Measurements from ENCODE around the gene GJA3. TPM values are rescaled to one million over a fixed set of nuclear protein-coding genes. Genes with fewer than 3 reads are reported as not detected.

Gene GJA3
- total and polyA plus RNA-seq, 2 of the 4 experiments (the other 2 are of a cell fraction), result 1.5 to 2.7 TPM

- Histone ChIP-seq H4K91ac (ENCODE audit: insufficient read depth, low read depth, low read length) (no peak overlapping the region), H3K56ac (ENCODE audit: extremely low read depth, insufficient read depth, low read length) (no peak overlapping the region), H3K79me1 (ENCODE audit: low read depth in 1 of 2, low read length in 2 of 2) (no peaks in the 10 kb centered on the region), H4K5ac (ENCODE audit: low read depth, low read length) (no peak overlapping the region), H2BK15ac (ENCODE audit: low read depth, low read length) (no peak overlapping the region), H3K4me3 (ENCODE audit: insufficient read depth, low read depth, low read length) (no peak overlapping the region), H3K27ac (ENCODE audit: insufficient read depth, low read length) (no peak overlapping the region), H3K4me1 (ENCODE audit: control insufficient read depth, insufficient read depth, low read length) (peaks cover 4% of the 10 kb centered on the region; the same call in 1 of the 2 replicates), H2BK5ac (ENCODE audit: low read depth, low read length, poor library complexity, severe bottlenecking) (no peak overlapping the region), H3K4ac (ENCODE audit: low read depth, low read length) (0 out of 2 replicates have a peak overlapping the region, but pooled peaks have one; percentile 6), H2BK120ac (ENCODE audit: low read depth, low read length) (peak overlapping the region; percentile 13; the same call in 1 of the 2 replicates), H3K9me3 (ENCODE audit: control insufficient read depth, insufficient read depth, low read length) (no peaks in the 10 kb centered on the region), H3K18ac (ENCODE audit: low read depth, low read length) (no peak overlapping the region), H2AK5ac (ENCODE audit: low read depth, low read length) (no peak overlapping the region), H3K23ac (ENCODE audit: low read depth, low read length) (no peak overlapping the region), H4K8ac (ENCODE audit: low read depth in 2 of 2, low read length in 2 of 2) (no peak overlapping the region), H4K20me1 (ENCODE audit: insufficient read depth, low read length) (no peaks in the 10 kb centered on the region), H3K27me3 (ENCODE audit: control insufficient read depth, insufficient read depth, low read length) (peaks cover 8% of the 10 kb centered on the region; the same call in 1 of the 2 replicates), H3K14ac (replicated peaks; ENCODE audit: low read depth, low read length) (no peak overlapping the region), H3K9me1 (ENCODE audit: insufficient read depth, low read length) (no peaks in the 10 kb centered on the region; the same call in 1 of the 2 replicates), H3K36me3 (ENCODE audit: control insufficient read depth, insufficient read depth, low read length) (no peaks in the 10 kb centered on the region), H2AFZ (replicated peaks; ENCODE audit: low read length, poor library complexity) (no peak overlapping the region), H3K9ac (ENCODE audit: low read depth, low read length) (no peak overlapping the region), H2BK20ac (ENCODE audit: low read depth, low read length) (no peak overlapping the region), H2AK9ac (replicated peaks; ENCODE audit: low read depth, low read length, poor library complexity) (no peak overlapping the region), H3K4me2 (ENCODE audit: low read depth, low read length) (no peak overlapping the region)
- intact Hi-C loops (cut with micrococcal nuclease), result no loop called here
- ATAC-seq (ENCODE audit: low read depth), result no peak
- BruUV-seq (replicated peaks), result no TSS peak
- in situ Hi-C loops (cut with MboI; ENCODE audit: low sequenced_read_pairs), result loop anchor here (10.0 to 25.0 kb wide), 2 partner anchors 174 to 531 kb away; partner anchors contain the start of gene MPHOSPH8
- POLR2A ChIA-PET (ENCODE audit: unreplicated experiment), result no interaction called here
- WGBS, 2 experiments (ENCODE audit: extremely low coverage in 2 of 2, insufficient read length in 1 of 2), result no CpG with 5 or more reads among the region's 7 CpGs
- TF ChIP-seq, protein P1, sequence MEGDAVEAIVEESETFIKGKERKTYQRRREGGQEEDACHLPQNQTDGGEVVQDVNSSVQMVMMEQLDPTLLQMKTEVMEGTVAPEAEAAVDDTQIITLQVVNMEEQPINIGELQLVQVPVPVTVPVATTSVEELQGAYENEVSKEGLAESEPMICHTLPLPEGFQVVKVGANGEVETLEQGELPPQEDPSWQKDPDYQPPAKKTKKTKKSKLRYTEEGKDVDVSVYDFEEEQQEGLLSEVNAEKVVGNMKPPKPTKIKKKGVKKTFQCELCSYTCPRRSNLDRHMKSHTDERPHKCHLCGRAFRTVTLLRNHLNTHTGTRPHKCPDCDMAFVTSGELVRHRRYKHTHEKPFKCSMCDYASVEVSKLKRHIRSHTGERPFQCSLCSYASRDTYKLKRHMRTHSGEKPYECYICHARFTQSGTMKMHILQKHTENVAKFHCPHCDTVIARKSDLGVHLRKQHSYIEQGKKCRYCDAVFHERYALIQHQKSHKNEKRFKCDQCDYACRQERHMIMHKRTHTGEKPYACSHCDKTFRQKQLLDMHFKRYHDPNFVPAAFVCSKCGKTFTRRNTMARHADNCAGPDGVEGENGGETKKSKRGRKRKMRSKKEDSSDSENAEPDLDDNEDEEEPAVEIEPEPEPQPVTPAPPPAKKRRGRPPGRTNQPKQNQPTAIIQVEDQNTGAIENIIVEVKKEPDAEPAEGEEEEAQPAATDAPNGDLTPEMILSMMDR (conservative IDR thresholded peaks at IDR 0.05; ENCODE audit: low read depth, low read length), result no peak
- TF ChIP-seq, protein P2, sequence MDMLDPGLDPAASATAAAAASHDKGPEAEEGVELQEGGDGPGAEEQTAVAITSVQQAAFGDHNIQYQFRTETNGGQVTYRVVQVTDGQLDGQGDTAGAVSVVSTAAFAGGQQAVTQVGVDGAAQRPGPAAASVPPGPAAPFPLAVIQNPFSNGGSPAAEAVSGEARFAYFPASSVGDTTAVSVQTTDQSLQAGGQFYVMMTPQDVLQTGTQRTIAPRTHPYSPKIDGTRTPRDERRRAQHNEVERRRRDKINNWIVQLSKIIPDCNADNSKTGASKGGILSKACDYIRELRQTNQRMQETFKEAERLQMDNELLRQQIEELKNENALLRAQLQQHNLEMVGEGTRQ (IDR thresholded peaks at IDR 0.05; ENCODE audit: low read depth, low read length), result no peak
- no peak for TF ChIP-seq FOS (IDR thresholded peaks at IDR 0.05; ENCODE audit: low read depth, low read length)
- no peak for TF ChIP-seq CHD1 (IDR thresholded peaks at IDR 0.05; ENCODE audit: low read depth, low read length)
- no peak for TF ChIP-seq MAZ (IDR thresholded peaks at IDR 0.05; ENCODE audit: borderline replicate concordance, low read depth, low read length)
- DNase-seq, result no peak
- CTCF ChIA-PET, result no interaction called here
- dilution Hi-C loops (cut with HindIII; ENCODE audit: low sequenced_read_pairs, unreplicated experiment), result no loop called here
Observed at GRCh38 chr13:20168396-20168795, 7.5 kb upstream of the GJA3 start.
